Ishikawa (cell line): Measurements from ENCODE around the gene MIAT.

ENCODE experiments used
- CEBPB ChIP-seq: IDR thresholded peaks from 2 replicates; pipeline ENCODE4 v1.6.1; 2012
- CREB1 ChIP-seq: IDR thresholded peaks from 2 replicates; pipeline ENCODE4 v1.6.1; 2012; ENCODE audit warnings: low read depth
- EGR1 ChIP-seq: IDR thresholded peaks from 2 replicates; pipeline ENCODE4 v1.6.1; 2012
- EP300 ChIP-seq: IDR thresholded peaks from 2 replicates; pipeline ENCODE4 v1.6.1; 2012; ENCODE audit warnings: borderline replicate concordance
- FOXM1 ChIP-seq: IDR thresholded peaks from 2 replicates; pipeline ENCODE4 v1.6.1; 2012; ENCODE audit warnings: low read depth, borderline replicate concordance
- MAX ChIP-seq: IDR thresholded peaks from 2 replicates; pipeline ENCODE4 v1.6.1; 2012
- NFIC ChIP-seq: IDR thresholded peaks from 2 replicates; pipeline ENCODE4 v1.6.1; 2012
- RAD21 ChIP-seq: IDR thresholded peaks from 2 replicates; pipeline ENCODE4 v1.6.1; 2012; ENCODE audit warnings: low read depth
- REST ChIP-seq: IDR thresholded peaks from 2 replicates; pipeline ENCODE4 v1.6.1; 2012; ENCODE audit warnings: low read depth, mild to moderate bottlenecking
- TAF1 ChIP-seq: IDR thresholded peaks from 2 replicates; pipeline ENCODE4 v1.6.1; 2012; ENCODE audit warnings: low read depth, mild to moderate bottlenecking
- TCF12 ChIP-seq: IDR thresholded peaks from 2 replicates; pipeline ENCODE4 v1.6.1; 2012; ENCODE audit warnings: low read depth
- TEAD4 ChIP-seq: IDR thresholded peaks from 2 replicates; pipeline ENCODE4 v1.6.1; 2012
- USF1 ChIP-seq: IDR thresholded peaks from 2 replicates; pipeline ENCODE4 v1.6.1; 2012
- YY1 ChIP-seq: IDR thresholded peaks from 2 replicates; pipeline ENCODE4 v1.6.1; 2012; ENCODE audit warnings: low read depth
- ZBTB7A ChIP-seq: IDR thresholded peaks from 2 replicates; pipeline ENCODE4 v1.6.1; 2012; ENCODE audit warnings: low read depth

The MIAT gene

GRCh38 chr22:26632422-26633155, 24.8 kb upstream of the MIAT start:
- TF ChIP-seq CREB1 (no peak), NFIC (no peak), TAF1 (no peak), FOXM1 (no peak), USF1 (no peak), TEAD4 (no peak), EP300 (no peak), ZBTB7A (no peak), MAX (no peak), REST (no peak), YY1 (no peak), RAD21 (no peak)

DNA sequence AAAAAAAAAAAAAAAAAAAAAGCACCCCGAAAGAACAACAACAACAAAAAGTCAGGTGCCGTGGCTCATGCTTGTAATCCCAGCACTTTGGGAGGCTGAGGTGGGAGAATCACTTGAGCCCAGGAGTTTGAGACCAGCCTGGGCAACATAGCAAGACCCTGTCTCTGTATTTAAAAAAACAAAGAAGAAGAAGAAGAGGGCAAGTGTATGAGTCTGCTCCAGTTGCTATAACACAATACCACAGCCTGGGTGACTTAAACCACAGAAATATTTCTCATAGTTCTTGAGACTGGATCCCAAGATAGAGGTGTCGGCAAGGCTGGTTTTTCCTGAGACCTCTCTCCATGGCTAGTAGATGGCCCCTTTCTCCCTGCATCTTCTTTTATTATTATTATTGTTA, 23.2 kb upstream of the MIAT start:
- no peak for TF ChIP-seq EGR1
- TF ChIP-seq CEBPB = no peak
- no peak for TF ChIP-seq ZBTB7A
- TF ChIP-seq RAD21 = no peak
- no peak for TF ChIP-seq CREB1
- no peak for TF ChIP-seq USF1
- no peak for TF ChIP-seq NFIC
- no peak for TF ChIP-seq YY1
- no peak for TF ChIP-seq TCF12
- TF ChIP-seq FOXM1 = no peak
- no peak for TF ChIP-seq TAF1
- TF ChIP-seq TEAD4 = no peak
- no peak for TF ChIP-seq MAX
- no peak for TF ChIP-seq EP300
- no peak for TF ChIP-seq REST

DNA sequence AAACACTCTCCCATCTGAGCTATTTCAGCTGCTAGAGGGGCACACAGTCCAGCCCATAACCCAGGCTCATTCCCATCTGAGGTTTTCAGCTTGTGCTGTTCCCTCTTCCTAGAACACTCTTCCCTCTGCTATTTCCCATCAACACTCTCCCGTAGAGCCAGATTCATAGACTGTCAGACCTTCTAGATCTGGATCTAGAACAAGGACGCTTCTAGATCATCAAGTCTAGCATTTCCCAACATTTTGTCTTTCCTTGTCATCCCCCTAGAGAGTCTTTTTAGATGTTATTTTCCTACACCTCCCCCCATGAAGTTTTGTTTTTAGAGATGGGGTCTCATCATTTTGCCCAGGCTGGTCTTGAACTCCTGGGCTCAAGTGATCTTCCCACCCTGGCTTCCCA, 22.3 kb upstream of the MIAT start:
- TF ChIP-seq TEAD4 = no peak
- no peak for TF ChIP-seq USF1
- no peak for TF ChIP-seq ZBTB7A
- TF ChIP-seq EGR1 = no peak
- no peak for TF ChIP-seq YY1

GRCh38 chr22:26636296-26636695, 21.1 kb upstream of the MIAT start:
- TF ChIP-seq EP300 = no peak
- TF ChIP-seq CREB1 = no peak
- no peak for TF ChIP-seq TCF12
- no peak for TF ChIP-seq USF1
- TF ChIP-seq NFIC = no peak
- no peak for TF ChIP-seq YY1

DNA sequence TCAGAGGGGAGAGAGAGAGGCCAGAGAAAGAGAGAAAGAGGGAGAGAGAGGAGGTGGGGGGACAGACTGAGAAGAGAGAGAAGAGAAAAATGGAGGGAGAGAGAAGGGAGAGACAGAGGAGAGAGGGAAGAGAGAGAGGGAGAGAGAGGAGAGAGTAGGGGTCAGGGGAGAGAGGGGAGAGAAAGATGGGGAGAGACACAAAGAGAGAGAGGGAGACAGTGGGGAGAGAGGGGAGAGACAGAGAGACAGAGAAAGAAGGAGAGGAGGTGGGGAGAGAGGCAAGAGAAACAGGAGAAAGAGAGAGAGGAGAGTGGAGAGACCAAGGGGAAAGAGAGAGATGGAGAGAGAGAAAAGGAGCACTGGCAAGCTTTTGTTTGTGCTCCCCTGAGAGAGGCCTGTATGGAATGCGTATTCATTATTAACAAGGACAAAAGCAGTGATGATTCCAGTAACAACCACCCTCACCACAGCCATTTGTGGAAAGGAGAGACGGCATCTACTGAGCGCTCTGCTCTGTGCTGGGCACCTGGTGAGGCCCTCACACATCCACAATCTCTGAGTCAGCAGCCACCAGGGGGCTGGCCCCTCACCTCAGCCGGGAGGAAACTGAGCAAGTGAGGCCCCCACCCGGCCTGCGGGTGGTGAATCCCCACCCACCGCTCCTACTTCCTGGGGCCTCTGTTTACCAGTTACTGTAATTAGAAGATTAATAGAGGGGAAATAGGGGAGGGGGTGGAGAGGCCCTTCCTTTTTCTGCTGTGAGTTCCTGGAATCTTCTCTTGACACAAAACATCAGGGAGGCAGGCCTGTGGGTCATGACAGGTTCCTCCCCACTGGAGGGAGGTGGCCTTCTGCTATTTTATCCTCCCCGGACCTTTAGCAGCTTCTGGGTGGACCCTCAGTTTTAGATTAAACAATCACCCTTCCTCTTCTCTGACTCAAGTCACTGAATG, 14.6 kb upstream of the MIAT start:
- TF ChIP-seq EGR1 (no peak), YY1 (no peak), RAD21 (no peak), REST (no peak), TEAD4 (no peak), MAX (no peak)
